ENCODE results near the gene FGF1. TPM values are rescaled to one million over a fixed set of nuclear protein-coding genes. Genes with fewer than 3 reads are reported as not detected.

Gene FGF1
- total RNA-seq, 1 experiment from 2014 or later = 3.2 TPM

DNA sequence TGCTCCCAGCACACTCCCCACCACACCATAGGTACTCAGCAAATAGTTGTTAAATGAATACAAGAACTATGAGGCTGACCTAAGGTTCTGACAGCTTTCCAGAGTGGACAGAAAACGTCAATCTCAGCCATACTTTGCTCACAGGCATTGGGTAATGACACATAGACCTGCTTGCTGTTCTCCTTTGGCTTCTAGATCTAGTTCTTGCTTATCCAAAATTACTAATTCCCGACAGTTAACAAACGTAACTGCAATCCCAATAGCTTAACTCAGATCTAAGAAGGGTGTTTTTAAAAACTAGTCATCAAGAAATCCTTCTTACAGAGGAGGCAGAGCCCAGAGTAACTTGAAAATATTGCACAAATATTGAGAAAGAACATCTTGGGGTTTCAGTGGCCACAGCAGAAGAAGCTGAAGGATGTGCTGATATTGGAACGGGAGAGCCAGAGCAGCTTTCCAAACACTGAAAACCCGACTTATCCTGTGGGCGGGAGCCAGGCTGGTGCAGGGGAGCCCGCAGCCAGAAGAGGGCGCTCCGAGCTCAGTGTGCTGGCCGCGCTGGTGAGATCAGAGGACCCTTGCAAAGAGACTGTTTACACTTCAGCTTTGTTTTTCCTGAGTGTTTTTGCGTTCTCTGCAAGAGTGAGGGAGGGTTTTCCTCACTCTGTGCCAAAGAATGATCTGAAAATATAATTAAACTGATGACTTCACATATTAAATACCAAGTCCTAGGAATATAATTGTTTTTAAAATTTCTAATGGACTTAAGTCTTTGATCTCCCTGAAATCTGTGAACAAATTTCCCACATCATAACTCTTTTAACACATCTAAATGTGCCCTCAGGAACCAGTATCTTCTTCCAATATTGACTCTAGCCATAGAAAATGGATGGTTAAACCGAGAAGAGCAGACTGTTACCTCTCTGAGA, 30.3 kb downstream of the FGF1 start:
- Histone ChIP-seq H2BK20ac (ENCODE audit: low read depth, low read length, poor library complexity, severe bottlenecking) (no peak overlapping the region), H3T11ph (ENCODE audit: low read length) (no peak overlapping the region), H2AK5ac (ENCODE audit: insufficient read length, low read length) (no peak overlapping the region), H3K23me2 (ENCODE audit: insufficient read length, low read depth, low read length, poor library complexity, severe bottlenecking) (no peaks in the 10 kb centered on the region), H2BK12ac (ENCODE audit: insufficient read length, low read depth, low read length) (no peak overlapping the region), H3K27ac (ENCODE audit: insufficient read length, low read depth, low read length) (no peak overlapping the region), H4K20me1 (ENCODE audit: control insufficient read depth, insufficient read depth, insufficient read length) (no peaks in the 10 kb centered on the region), H2BK5ac (ENCODE audit: insufficient read length, low read length) (no peak overlapping the region), H3K14ac (ENCODE audit: insufficient read depth, low read length) (no peak overlapping the region), H3K4me1 (ENCODE audit: insufficient read depth, low read length) (no peaks in the 10 kb centered on the region), H3K27me3 (ENCODE audit: insufficient read depth, low read length) (no peaks in the 10 kb centered on the region), H3K9me3 (ENCODE audit: control insufficient read depth, low read depth, low read length) (no peaks in the 10 kb centered on the region), H3K4me2 (ENCODE audit: insufficient read depth, insufficient read length, low read length) (no peak overlapping the region), H3K18ac (ENCODE audit: insufficient read length, low read depth, low read length) (no peak overlapping the region), H3K79me2 (ENCODE audit: insufficient read depth, low read length) (no peaks in the 10 kb centered on the region), H3K23ac (ENCODE audit: insufficient read length, low read depth, low read length) (no peak overlapping the region), H3K4ac (ENCODE audit: low read depth, low read length) (no peak overlapping the region), H3K79me1 (ENCODE audit: insufficient read depth, low read depth, low read length, poor library complexity, severe bottlenecking) (no peaks in the 10 kb centered on the region), H3K56ac (ENCODE audit: insufficient read length, low read depth, low read length) (no peak overlapping the region), H4K8ac (replicated peaks; ENCODE audit: insufficient read length, low read depth, low read length) (no peak overlapping the region), H2BK15ac (ENCODE audit: low read depth, low read length) (no peak overlapping the region; the same call in 1 of the 2 replicates), H2BK120ac (ENCODE audit: low read depth, low read length, poor library complexity, severe bottlenecking) (no peak overlapping the region), H2AFZ (ENCODE audit: low read length) (no peak overlapping the region), H4K5ac (ENCODE audit: insufficient read length, low read depth, low read length) (no peak overlapping the region), H4K91ac (ENCODE audit: insufficient read length, low read depth, low read length) (no peak overlapping the region), H3K9ac (ENCODE audit: extremely low read depth, insufficient read length, low read length) (no peak overlapping the region)
- Mint-ChIP-seq H3K4me3 (no peak overlapping the region), H3K27me3 (ENCODE audit: low read depth) (no peaks in the 10 kb centered on the region; the same call in 1 of the 2 replicates), H3K36me3 (ENCODE audit: insufficient read depth in 1 of 3, low read depth in 3 of 3) (no peaks in the 10 kb centered on the region), H3K27ac (peak overlapping the region in 1 of 3 experiments; percentile 28; a peak in 1 of 7 replicates), H3K9me3 (no peaks in the 10 kb centered on the region), H3K4me1 (peaks cover 6 to 14% of the 10 kb centered on the region in 2 experiments; a peak in 3 of 4 replicates)
- no CpG with 5 or more reads among the region's 13 CpGs for WGBS (ENCODE audit: extremely low coverage, insufficient read length, low lambda C conversion rate)
- TF ChIP-seq CTCF (conservative IDR thresholded peaks at IDR 0.05) = peak; percentile 100
- peak; percentile 87 for DNase-seq
